Kidney tubule cell (primary cell): ENCODE results near the gene STAM.

Source experiments
- DNase-seq: peaks from one replicate; pipeline ENCODE4 v3.0.0-alpha.2; 2018; ENCODE audit warnings: low spot score

Gene STAM

DNA sequence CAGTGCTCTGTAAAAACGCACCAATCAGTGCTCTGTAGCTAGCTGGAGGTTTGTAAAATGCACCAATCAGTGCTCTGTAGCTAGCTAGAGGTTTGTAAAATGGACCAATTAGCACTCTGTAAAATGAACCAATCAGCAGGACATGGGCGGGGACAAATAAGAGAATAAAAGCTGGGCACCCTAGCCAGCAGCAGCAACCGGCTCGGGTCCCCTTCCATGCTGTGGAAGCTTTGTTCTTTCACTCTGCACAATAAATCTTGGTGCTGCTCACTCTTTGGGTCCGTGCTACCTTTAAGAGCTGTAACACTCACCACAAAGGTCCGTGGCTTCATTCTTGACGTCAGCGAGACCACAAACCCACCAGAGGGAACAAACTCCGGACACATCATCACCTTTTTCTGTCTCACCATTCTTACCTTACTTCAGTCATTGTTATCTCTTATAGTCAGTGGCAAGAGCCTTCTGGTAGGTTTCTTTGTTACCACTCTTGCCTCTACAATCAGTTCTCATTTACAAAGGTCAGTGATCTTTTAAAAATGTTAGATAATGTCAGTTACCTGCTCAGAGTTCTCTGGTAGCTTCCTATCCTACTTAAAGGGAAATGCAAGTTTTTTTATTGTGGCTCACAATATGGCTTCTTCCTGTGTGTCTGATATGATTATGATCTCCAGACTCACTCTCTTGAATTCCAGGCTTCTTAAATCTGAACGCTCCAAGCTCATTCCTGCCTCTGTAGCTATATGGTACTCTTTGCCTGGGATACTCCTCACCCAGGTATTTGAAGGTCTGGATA lies 4.5 kb downstream of the STAM start:
- no peak for DNase-seq

DNA sequence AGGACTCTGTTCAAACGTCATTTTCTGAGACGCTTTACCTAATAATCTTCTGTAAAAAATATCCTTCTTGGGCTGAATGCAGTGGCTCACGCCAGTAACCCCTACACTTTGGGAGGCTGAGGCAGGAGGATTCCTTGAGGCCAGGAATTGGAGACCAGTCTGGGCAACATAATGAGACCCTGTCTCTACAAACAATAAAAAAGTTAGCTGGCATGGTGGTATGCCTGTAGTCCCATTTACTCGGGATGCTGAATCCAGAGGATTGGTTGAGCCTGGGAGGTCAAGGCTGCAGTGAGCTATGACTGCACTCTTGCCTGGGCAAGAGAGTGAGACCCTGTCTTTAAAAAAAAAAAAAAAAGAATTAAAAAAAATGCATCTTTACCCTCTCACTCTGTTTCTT lies 5.1 kb downstream of the STAM start:
- no peak for DNase-seq

DNA sequence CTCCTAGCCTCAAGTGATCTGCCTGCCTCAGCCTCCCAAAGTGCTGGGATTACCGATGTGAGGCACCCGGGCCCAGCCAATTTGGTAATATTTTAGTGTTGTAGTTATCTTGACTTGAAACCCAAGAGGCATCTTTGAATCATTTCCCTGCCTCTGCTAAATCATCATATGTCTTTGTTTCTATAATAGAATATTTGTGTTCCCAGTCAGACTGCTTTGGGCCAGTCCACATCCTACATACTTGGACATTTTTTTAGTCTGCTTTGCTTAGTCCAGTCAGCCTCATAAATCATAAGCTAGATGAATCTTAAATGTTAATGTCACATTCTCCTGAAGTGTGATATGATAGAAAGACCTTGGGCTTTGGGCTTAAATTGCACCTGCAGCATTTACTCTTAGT lies 5.9 kb downstream of the STAM start:
- DNase-seq, result no peak

DNA sequence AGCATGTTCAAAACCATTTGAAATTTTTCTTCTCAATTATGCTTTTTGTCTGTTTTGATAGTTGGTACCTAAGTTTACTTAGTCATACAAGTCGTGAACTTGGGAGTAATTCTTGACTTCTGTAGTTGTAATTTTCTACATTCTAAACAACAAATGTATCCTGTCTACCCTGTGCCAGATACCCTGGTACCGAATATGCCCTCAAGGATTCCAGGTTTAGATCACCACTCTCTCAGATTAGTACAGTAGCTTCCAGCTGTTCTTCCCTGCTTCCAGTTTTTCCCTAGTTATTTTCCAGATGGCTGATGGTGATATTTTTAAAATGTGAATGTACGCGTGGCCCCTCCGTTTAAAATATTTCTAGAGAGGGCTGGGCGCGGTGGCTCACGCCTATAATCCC lies 6.5 kb downstream of the STAM start:
- no peak for DNase-seq

DNA sequence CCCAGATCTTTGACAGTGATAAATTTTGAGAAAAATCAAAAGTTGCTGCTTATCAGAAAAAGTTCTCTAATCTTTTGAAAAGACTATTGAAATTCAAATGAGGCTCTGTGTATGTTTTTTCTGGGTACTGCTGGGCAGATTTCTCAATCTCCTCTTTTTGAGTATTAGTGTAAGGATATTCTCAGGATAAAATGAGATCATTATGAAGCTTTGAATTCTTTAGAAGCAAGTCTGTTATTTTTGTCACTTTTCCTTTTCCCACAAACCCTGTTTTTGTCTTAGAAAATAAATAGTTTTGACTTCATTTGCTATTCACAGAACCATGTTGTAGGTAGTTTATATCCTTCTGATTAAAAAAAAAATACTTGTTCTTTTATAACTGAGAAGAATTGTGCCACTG lies 7.9 kb downstream of the STAM start:
- no peak for DNase-seq

DNA sequence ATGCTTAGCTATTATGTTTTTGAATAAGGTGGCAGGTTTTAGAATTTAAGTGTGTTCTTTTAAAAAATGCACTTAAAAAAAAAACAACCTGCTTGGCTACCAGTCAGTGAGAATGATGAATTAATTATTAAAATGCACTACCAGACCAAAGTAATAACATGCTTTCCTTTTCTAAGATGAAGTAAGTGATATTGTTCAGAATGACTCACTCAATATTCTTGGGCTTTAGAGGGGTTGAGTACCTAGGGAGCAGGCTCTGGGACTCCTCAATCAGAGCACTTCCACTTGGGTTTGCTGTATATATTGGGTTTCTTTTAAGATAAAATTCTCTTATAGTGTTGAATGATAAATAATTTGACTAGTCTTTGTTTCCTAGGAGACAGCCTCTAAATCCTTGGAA lies 8.6 kb downstream of the STAM start:
- DNase-seq, result peak; percentile 45

DNA sequence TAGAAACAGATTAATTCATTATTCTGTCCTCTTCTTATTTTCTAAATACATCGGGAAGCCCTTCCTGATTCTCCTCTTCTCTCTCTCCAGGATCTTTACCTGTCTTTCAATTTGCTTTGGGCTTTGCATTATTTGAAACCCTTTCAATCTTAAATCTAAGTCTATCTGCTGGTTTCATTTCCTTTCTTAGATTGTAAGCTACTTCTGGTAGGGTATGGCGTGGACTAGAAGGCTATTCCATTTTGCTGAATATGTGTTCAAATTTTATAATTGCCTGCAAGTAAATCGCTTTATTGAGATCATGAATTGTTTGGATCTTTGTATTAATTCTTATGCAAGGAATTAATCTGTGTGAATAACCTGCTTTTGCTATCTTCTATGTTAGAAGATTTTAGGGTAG lies 11.1 kb downstream of the STAM start:
- DNase-seq, result no peak

DNA sequence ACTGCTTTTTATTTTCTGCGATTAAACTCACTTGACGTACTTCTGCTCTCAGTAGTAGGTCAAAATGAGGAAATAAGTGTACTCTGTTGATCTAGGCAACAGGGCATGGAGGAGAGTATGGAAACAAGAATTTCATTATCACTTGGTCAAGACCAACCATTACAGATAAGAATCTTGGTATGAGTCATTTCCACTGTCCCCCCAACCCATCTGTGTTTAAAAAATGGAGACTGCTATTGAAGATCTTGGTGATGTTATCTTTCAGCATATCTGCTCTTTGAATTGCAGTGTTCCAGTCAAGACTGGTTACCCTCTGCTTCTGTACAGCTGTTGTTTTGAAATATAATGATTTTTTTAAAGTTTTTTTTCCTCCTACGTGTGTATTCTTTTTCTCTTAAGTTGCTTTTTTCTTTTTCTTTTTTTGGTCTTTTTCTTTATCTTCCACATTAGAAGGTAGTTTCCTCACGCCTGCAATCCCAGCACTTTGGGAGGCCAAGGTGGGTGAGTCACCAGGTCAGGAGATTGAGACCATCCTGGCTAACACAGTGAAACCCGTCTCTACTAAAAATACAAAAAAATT lies 11.7 kb downstream of the STAM start:
- DNase-seq, result peak; percentile 71

DNA sequence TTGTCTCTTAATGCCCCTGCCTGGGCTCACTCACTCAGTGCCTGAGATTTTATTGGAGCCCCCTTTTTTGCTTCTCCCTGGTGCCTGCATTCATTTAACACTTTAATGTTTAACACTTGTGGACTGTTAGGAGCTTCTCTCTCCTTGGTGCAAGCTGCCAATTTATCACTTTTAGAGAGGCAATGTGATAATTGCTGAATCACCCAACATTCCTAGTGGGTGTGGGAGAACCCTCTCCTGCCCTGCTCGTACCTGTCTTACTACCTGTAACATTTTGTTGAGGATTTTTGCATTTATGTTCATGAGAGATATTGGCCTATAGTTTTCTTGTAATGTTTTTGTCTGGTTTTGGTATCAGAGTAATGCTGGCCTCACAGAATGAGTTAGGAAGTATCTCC lies 13.2 kb downstream of the STAM start:
- DNase-seq, result no peak

DNA sequence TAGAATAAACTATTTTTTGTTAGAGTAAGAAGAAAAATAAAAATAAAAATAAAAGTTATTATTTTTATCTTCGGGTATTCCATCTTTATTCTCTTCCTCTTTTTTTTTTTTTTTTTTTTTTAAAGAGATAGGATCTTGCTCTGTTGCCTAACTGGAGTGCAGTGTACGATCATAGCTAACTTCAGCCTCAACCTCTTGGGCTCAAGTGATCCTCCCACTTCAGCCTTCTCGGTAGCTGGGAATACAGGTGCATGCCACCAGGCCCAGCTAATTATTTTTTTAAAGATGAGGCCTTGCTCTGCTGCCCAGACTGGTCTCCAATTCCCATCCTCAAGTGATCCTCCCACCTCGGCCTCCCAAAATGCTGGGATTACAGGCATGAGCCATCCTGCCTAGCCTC lies 15.4 kb downstream of the STAM start:
- DNase-seq, result no peak

DNA sequence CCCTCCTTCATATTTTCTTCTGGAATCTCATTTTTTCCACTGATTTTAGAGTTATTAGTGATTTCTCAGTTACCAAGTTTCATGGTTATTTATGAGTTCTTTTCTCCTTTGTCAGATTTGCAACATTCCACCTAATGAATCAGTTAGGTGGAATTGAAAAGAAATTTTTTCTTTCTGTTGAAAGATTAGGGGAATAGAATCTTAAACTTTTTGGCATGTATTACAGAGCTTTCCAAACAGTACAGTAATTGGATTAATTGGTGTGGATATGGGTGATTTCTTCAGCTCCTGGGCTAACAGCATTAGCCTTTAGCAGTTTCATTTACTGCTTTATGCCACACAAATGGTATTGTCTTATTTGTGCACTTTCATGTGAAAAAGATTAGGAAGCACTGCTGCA lies 17.0 kb downstream of the STAM start:
- no peak for DNase-seq

DNA sequence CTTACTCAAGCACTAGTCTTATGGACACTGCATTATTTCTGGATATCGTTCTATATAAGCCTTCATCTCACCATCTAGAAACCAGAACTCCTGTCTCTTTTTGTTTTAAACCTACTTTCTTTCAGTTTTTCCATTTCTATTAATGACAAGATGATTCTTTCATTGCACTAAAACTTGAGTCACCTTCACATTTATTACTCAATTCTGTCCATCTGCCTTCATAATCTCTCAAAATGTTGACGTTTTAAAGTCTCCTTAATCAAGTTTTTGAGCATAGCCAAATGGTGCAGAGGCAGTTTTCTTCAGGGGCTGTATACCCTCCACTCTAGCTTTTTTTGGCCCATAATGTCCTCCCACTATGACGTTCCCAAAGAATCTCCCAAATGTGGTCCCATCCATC lies 17.6 kb downstream of the STAM start:
- DNase-seq, result no peak

DNA sequence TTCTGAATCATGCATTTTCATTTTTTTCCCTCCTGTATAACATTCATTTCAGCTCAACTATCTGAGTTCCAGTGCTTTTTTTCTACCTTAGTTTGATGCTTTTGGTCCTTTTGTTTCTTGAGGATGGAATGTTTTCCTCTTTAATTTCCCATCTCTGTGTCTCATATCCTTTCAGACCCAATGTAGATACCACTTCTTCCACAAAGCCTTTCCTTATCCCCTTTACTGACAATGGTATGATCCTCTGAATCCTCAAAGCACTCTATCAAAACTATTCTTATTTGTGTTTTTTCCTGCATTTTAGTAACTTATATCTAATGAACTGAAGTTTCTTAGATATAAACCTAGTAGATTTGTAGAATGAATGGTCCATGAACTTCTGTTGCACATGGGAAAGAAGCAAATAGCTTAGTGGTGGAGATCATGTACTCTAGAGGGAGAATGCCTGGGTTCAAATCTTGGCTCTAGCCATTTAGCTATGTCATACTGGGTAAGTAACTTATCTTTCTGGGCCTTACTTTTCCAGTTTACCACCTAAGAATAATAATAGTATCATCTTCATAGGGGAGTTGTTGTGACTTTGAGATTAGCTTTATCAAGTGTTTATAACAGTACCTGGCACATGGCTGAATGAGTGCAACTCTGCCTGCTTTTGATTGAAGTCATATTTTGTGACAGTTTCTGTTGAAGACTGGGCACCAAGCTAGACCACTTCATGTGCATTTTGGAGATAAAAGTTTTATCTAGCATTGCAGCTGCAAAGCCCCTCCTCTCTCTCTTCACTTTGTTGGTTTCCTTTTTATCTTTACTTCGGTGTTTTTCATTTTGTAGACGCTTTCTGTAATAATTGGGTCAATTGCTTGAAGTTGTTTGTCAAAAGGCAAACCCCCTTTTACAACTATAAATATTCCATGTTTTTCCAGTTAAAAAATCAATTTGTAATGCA lies 18.5 kb downstream of the STAM start:
- DNase-seq, result no peak

DNA sequence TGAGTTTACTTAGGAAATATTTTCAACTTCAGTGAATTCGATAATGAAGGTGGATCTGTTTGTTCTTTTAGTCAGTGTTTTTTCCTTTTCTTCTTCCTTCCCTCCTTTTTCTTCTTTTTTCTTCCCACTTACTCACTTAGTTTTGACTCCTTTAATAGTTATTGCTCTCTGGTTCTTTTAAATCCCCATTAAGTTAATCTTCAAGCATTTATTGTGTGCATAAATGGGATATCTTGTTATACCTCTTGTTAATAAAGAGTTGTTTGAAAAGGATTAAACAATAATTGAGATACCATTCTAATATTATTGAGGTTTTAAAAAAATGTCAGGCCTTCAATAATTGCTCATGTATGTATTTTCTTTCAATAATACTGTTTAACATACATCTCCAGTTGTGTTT lies 19.5 kb downstream of the STAM start:
- no peak for DNase-seq

DNA sequence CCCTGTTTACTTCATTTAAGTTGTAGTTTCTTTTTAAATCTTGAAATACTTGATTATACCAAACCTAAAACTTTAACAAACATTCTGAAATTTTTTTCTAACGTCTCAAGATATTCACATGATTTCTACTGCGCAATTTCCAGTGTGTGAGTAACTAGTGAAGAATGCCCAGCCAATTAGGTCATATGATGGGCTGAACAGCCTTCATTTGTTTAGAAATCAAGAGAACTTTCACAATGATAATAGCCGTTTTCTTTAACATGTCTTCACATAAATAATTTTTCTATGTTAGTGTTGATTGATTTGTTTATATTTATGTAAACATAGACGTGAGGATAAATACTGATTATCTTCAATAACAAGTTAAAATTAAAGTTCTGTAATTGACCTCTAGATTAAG lies 21.8 kb downstream of the STAM start:
- DNase-seq, result peak; percentile 72

DNA sequence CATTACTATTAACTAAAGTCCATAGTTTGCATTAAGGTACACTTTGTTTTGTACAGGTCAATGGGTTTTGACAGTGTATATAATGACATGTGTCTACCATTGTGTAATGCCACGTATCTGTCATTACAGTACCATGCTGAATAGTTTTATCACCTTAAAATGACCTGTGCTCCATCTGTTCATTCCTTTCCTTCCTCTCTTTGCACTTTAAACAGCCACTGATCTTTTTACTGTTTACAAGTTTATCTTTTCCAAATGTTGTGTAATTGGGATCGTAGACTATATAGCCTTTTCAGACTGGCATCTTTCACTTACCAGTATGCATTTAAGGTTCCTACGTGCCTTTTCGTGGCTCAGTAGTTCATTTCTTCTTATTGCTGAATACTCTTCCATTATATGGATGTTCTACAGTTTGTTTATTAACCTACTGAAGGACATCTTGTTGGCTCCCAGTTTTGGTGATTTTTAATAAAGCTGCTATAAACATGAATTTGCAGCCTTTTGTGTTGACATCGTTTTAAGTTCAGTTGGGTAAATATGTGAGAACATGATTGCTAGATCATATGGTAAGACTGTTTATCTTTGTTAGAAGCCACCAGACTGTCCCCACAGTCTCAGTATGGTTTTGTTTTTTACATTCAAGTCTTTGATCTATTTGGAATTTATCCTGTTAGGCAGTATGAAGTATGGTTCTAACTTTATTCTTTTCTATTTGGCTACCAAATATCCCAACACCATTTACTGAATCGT lies 24.7 kb downstream of the STAM start:
- no peak for DNase-seq

DNA sequence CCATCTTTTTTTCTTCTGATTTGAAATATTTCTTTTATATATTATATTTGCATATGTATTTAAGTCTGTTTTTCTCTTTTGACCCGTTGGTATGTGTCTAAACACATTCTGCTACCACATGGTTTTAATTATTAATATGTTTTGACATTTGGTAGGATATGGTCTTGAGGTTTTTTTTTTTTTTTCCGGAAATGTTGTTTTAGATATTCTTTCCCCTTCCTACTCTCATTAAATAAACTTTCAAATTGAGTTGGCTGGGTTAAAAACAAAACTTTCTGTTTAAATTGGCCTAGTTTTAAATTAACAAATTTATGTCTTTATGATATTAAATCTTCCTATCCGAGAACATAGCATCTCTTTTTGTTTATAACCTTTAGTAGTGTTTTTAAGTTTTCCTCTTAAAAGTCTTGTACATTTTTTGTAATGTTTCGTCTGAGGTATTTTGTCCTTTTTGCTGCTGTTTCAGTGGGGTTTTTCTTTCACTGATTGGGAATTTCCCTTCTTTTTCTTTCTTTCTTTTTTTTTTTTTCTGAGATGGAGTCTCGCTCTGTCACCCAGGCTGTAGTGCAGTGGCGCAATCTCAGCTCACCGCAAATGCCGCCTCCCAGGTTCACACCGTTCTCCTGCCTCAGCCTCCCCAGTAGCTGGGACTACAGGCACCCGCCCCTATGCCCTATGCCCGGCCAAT lies 25.4 kb downstream of the STAM start:
- DNase-seq, result no peak

DNA sequence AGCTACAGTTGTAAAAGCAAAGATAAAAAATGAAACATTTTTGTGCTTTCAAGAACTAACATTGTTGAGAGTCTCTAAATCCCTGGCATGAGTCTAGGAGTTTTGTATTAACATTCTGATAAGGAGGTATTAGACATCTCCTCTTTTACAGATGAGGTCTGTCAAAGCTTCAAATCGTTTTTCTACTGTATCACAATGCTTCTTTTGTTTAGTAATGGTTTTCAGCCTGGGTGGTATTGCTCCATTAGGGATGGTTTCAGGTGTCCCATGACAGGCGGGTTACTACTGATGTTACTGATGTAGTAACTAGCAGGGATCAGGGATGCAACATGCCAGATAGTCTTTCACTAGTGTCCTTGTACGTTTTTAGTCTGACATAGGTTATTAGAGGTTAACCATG lies 27.4 kb downstream of the STAM start:
- no peak for DNase-seq

DNA sequence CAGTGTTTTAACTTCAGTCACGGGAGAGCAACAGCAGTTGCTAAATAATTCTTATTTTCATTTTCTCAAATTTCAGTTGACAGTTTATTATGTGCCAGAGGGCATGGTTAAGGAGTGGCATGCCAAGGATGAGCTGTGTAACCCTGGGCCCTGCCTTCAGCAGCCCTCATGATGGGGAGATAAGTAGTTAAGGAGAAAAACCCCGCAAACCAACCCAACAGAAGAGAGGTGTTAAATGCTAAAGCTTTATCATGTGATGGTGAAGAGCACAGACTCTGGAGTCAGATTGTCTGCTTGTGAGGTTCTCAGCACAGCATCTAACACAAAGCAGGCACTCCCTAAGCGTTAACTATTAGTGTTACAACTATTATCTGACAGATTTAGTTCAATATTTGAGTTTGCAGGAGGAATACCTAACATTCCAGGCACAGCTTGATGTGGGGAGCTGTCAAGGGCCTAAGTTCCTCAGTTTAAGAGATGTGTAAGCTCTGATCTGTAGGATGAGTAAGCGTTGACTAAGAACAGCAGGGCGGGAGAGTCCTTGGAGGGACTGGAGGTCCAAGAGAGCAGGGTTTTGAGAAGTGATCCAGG lies 29.6 kb downstream of the STAM start:
- peak; percentile 85 for DNase-seq

DNA sequence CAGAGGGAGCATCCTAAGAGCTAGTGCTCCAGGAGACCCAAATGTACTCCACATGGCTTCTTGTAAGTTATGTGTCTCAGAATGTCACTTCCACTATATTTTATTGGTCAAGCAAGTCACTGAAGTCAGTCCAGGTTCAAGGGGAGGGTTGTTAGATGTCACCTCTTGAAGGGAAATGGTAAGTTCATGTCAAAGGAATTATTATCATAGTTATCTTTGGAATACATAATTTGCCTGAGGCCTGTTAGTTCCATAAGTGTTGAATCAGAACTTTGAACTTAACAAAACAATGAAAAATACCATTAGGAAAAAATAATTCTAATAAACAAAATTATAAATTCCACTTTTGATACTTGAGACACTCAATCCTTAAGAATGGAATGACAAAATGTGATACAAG lies 30.6 kb downstream of the STAM start:
- DNase-seq, result no peak

DNA sequence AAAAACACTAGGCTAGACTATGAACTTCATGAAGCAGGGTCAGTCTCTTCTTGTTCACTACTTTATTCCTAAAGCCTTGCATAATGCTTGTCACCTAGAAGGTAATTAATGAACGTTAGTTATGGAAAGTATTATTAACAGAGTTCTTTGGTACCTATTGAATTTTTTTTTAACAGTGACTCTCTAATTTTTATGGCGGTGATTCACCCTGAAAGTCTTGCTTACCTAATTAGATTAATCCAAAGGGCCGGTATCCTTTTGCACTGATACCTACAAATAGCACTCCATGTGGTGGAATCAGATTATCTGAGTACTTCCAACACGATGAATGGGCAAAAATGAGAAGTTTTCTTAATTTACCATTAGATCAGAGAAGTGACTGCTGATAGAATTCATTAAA lies 31.7 kb downstream of the STAM start:
- no peak for DNase-seq
